Measurements from ENCODE around the gene BCL7B.

DNA sequence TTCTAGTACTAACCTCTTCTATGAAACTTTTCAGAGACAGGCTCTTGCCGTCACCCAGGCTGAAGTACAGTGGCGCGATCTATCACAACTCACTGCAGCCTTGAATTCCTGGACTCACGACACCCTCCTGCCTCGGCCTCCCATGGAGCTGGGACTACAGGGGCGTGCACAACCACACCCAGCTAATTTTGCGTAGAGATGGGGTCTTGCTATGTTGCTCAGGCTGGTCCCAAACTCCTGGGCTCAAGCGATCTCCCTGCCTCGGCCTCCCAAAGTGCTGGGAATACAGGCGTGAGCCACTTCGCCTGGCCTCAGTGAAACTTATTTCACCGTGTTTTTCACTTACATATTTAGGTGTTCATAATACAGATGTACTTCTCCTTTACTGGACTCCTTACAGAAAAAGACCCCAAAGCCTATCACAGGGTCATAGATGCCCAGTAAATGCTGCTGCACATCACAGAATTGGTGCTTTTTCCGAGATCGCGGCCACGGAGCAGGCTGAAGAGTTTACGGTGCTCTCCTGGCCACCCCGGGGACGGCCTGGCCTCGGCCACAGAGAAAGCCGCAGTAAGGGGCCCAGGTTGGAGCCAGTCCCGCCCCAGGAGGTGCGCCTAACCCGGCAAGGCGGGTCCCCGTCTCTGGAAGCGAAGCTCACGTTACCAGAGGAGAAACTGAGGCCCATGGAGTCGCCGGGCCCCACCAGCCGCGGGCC is 20.3 kb upstream of the BCL7B start:
- TF ChIP-seq, protein P1, sequence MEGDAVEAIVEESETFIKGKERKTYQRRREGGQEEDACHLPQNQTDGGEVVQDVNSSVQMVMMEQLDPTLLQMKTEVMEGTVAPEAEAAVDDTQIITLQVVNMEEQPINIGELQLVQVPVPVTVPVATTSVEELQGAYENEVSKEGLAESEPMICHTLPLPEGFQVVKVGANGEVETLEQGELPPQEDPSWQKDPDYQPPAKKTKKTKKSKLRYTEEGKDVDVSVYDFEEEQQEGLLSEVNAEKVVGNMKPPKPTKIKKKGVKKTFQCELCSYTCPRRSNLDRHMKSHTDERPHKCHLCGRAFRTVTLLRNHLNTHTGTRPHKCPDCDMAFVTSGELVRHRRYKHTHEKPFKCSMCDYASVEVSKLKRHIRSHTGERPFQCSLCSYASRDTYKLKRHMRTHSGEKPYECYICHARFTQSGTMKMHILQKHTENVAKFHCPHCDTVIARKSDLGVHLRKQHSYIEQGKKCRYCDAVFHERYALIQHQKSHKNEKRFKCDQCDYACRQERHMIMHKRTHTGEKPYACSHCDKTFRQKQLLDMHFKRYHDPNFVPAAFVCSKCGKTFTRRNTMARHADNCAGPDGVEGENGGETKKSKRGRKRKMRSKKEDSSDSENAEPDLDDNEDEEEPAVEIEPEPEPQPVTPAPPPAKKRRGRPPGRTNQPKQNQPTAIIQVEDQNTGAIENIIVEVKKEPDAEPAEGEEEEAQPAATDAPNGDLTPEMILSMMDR (IDR thresholded peaks at IDR 0.05 in 2 of 3, conservative IDR thresholded peaks at IDR 0.05 in 1 of 3; ENCODE audit: borderline replicate concordance in 1 of 3, insufficient read depth in 1 of 3, low read depth in 2 of 3, low read length in 2 of 3): no peak
- TF ChIP-seq RAD21 (IDR thresholded peaks at IDR 0.05; ENCODE audit: low read depth) (no peak), SIN3A (IDR thresholded peaks at IDR 0.05; ENCODE audit: low read depth) (no peak), EZH2 (IDR thresholded peaks at IDR 0.05) (no peak), EGR1 (IDR thresholded peaks at IDR 0.05; ENCODE audit: low read depth) (no peak), SP1 (IDR thresholded peaks at IDR 0.05; ENCODE audit: low read depth) (no peak), POLR2AphosphoS5 (IDR thresholded peaks at IDR 0.05; ENCODE audit: low read depth, low read length) (no peak; the same call in 1 of the 2 replicates), POLR2A (IDR thresholded peaks at IDR 0.05; ENCODE audit: borderline replicate concordance, extremely low read depth, insufficient read depth, insufficient read length) (no peak), SRF (IDR thresholded peaks at IDR 0.05; ENCODE audit: low read depth) (no peak), CEBPB (IDR thresholded peaks at IDR 0.05; ENCODE audit: low read depth) (no peak), ZFX (IDR thresholded peaks at IDR 0.05) (no peak), FOSL1 (IDR thresholded peaks at IDR 0.05; ENCODE audit: low read depth) (no peak)
- TF ChIP-seq, protein P2, sequence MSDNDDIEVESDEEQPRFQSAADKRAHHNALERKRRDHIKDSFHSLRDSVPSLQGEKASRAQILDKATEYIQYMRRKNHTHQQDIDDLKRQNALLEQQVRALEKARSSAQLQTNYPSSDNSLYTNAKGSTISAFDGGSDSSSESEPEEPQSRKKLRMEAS (IDR thresholded peaks at IDR 0.05): no peak
- TF ChIP-seq, protein P3, sequence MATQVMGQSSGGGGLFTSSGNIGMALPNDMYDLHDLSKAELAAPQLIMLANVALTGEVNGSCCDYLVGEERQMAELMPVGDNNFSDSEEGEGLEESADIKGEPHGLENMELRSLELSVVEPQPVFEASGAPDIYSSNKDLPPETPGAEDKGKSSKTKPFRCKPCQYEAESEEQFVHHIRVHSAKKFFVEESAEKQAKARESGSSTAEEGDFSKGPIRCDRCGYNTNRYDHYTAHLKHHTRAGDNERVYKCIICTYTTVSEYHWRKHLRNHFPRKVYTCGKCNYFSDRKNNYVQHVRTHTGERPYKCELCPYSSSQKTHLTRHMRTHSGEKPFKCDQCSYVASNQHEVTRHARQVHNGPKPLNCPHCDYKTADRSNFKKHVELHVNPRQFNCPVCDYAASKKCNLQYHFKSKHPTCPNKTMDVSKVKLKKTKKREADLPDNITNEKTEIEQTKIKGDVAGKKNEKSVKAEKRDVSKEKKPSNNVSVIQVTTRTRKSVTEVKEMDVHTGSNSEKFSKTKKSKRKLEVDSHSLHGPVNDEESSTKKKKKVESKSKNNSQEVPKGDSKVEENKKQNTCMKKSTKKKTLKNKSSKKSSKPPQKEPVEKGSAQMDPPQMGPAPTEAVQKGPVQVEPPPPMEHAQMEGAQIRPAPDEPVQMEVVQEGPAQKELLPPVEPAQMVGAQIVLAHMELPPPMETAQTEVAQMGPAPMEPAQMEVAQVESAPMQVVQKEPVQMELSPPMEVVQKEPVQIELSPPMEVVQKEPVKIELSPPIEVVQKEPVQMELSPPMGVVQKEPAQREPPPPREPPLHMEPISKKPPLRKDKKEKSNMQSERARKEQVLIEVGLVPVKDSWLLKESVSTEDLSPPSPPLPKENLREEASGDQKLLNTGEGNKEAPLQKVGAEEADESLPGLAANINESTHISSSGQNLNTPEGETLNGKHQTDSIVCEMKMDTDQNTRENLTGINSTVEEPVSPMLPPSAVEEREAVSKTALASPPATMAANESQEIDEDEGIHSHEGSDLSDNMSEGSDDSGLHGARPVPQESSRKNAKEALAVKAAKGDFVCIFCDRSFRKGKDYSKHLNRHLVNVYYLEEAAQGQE (IDR thresholded peaks at IDR 0.05; ENCODE audit: low read depth): no peak
